Measurements from ENCODE around the gene RPTOR. TPM values are rescaled to one million over a fixed set of nuclear protein-coding genes. Genes with fewer than 3 reads are reported as not detected.

The RPTOR gene
- total RNA-seq, 1 experiment from 2014 or later, result 66.7 TPM

DNA sequence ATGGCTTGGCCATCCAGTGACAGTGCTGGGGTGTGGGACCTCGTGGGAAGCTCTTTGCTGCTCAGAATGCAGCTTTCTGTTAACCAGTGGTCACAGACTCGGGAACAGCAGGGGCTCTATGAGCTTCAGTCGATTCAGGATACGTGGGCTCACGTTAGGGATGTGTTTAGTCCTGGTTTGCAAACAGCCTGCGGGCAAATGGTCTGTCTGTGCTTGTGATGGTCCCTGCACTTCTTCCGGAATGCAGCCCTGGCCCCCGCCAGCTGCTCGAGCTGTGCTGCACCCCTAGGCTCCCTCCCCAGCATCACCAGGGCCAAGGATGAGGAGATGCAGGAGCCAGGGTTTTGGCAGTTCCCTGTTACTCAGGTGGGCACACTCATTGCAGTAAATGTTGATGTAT, 274.2 kb downstream of the RPTOR start:
- Mint-ChIP-seq H3K27me3 (ENCODE audit: insufficient read depth, unreplicated experiment) (no peaks in the 10 kb centered on the region), H3K9me3 (ENCODE audit: unreplicated experiment) (no peaks in the 10 kb centered on the region), H3K4me1 (ENCODE audit: low read depth, unreplicated experiment) (peaks cover 46% of the 10 kb centered on the region), H3K4me3 (ENCODE audit: unreplicated experiment) (no peak overlapping the region), H3K27ac (ENCODE audit: unreplicated experiment) (peak overlapping the region; percentile 90), H3K36me3 (ENCODE audit: insufficient read depth, unreplicated experiment) (peaks cover 51% of the 10 kb centered on the region)
- H3K4me1 ChIP-seq, result peaks cover 30% of the 10 kb centered on the region
- peak in 1 of 2 experiments; percentile 14 for DNase-seq
- POLR2A ChIA-PET, result no interaction called here
- no peaks in the 10 kb centered on the region for H3K9me3 ChIP-seq
- no peaks in the 10 kb centered on the region for H3K27me3 ChIP-seq (replicated peaks; ENCODE audit: control insufficient read depth, insufficient read depth, low read length)
- no peak for TF ChIP-seq CTCF (IDR thresholded peaks at IDR 0.05; ENCODE audit: insufficient read depth in 1 of 2, low read depth in 1 of 2, low read length in 1 of 2, severe bottlenecking in 1 of 2, unreplicated experiment in 1 of 2)
- 0 out of 2 replicates have a peak, but pooled peaks cover 1% of the 10 kb centered on the region for H3K36me3 ChIP-seq (ENCODE audit: control insufficient read depth, insufficient read depth, low read length)
- CTCF ChIA-PET, result no interaction called here
- H3K4me3 ChIP-seq (ENCODE audit: low read depth, low read length), result no peak overlapping the region
- intact Hi-C loops (cut with micrococcal nuclease; ENCODE audit: unreplicated experiment), result no loop called here
- BruUV-seq (replicated peaks), result no TSS peak

DNA sequence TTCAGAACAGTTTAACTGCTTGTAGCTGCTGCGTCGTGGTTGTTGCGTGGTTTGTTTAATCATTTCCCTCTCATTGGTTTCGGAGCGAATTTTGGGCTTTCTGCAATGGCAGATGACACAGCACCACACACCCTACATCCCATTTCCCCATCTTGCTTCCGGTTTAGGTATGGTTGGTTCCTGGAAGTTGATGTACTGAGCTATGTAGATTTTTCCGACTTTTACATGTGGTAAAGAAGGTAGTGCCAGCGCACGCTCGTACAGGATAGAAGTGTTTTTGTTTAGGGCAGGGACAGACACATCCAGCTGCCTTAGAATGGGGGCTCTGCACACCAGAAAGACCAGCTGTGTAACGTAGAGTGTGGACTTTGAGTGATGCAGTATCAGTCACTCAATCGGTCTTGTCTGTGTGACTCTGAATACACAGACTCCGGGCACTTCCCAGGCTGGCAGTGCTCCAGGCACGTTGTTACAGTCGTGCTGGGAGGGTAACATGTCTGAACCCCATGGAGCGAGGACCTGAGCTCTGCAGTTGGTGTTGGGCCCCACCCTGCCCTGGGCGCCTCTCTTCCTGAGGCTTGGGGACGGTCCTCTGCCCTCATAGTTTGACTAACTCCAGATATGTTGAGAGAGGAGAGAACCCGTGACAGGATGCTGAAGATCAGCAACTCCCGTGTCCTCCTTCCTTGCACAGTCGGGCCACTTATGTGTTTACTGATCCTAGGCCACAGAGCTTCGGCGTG, 275.0 kb downstream of the RPTOR start:
- H3K27me3 ChIP-seq (replicated peaks; ENCODE audit: control insufficient read depth, insufficient read depth, low read length), result no peaks in the 10 kb centered on the region
- peaks cover 31% of the 10 kb centered on the region for H3K4me1 ChIP-seq
- Mint-ChIP-seq H3K4me3 (ENCODE audit: unreplicated experiment) (peak overlapping the region; percentile 14), H3K4me1 (ENCODE audit: low read depth, unreplicated experiment) (peaks cover 46% of the 10 kb centered on the region), H3K36me3 (ENCODE audit: insufficient read depth, unreplicated experiment) (peaks cover 53% of the 10 kb centered on the region), H3K27me3 (ENCODE audit: insufficient read depth, unreplicated experiment) (no peaks in the 10 kb centered on the region), H3K9me3 (ENCODE audit: unreplicated experiment) (no peaks in the 10 kb centered on the region), H3K27ac (ENCODE audit: unreplicated experiment) (peak overlapping the region; percentile 90)
- ChIA-PET POLR2A (interaction anchor here (1.0 to 1.2 kb wide), 2 partner anchors 13 to 28 kb away, joined by 3 to 4 read pairs; no protein-coding TSS in a partner anchor), CTCF (no interaction called here)
- intact Hi-C loops (cut with micrococcal nuclease; ENCODE audit: unreplicated experiment), result loop anchor here (1.0 to 2.0 kb wide), 2 partner anchors 14 to 29 kb away; no protein-coding TSS in a partner anchor
- no peak overlapping the region for H3K4me3 ChIP-seq (ENCODE audit: low read depth, low read length)
- TF ChIP-seq CTCF (IDR thresholded peaks at IDR 0.05; ENCODE audit: insufficient read depth in 1 of 2, low read depth in 1 of 2, low read length in 1 of 2, severe bottlenecking in 1 of 2, unreplicated experiment in 1 of 2), result no peak
- H3K9me3 ChIP-seq, result no peaks in the 10 kb centered on the region
- peak in 1 of 2 experiments; percentile 25 for DNase-seq
- BruUV-seq (replicated peaks), result TSS peak; percentile 89
- peaks cover 3% of the 10 kb centered on the region; the same call in 1 of the 2 replicates for H3K36me3 ChIP-seq (ENCODE audit: control insufficient read depth, insufficient read depth, low read length)

GRCh38 chr17:80820331-80820730, 275.7 kb downstream of the RPTOR start:
- peak; percentile 74 to 80 for DNase-seq
- H3K27ac Mint-ChIP-seq (ENCODE audit: unreplicated experiment), result peak overlapping the region; percentile 90
- H3K27me3 ChIP-seq (replicated peaks; ENCODE audit: control insufficient read depth, insufficient read depth, low read length), result no peaks in the 10 kb centered on the region
- ChIA-PET POLR2A (interaction anchor here (1.0 to 1.2 kb wide), 2 partner anchors 13 to 28 kb away, joined by 3 to 4 read pairs; no protein-coding TSS in a partner anchor), CTCF (no interaction called here)
- no peaks in the 10 kb centered on the region for H3K9me3 ChIP-seq
- no peaks in the 10 kb centered on the region for H3K27me3 Mint-ChIP-seq (ENCODE audit: insufficient read depth, unreplicated experiment)
- intact Hi-C loops (cut with micrococcal nuclease; ENCODE audit: unreplicated experiment), result loop anchor here (1.0 to 2.0 kb wide), 2 partner anchors 13 to 30 kb away; no protein-coding TSS in a partner anchor
- H3K4me3 ChIP-seq (ENCODE audit: low read depth, low read length), result no peak overlapping the region
- no peak for TF ChIP-seq CTCF (IDR thresholded peaks at IDR 0.05; ENCODE audit: insufficient read depth in 1 of 2, low read depth in 1 of 2, low read length in 1 of 2, severe bottlenecking in 1 of 2, unreplicated experiment in 1 of 2)
- BruUV-seq (replicated peaks), result no TSS peak
- H3K4me1 Mint-ChIP-seq (ENCODE audit: low read depth, unreplicated experiment), result peaks cover 46% of the 10 kb centered on the region
- H3K36me3 ChIP-seq (ENCODE audit: control insufficient read depth, insufficient read depth, low read length), result peaks cover 4% of the 10 kb centered on the region
- no peaks in the 10 kb centered on the region for H3K9me3 Mint-ChIP-seq (ENCODE audit: unreplicated experiment)
- H3K4me1 ChIP-seq, result peaks cover 31% of the 10 kb centered on the region
- peak overlapping the region; percentile 14 for H3K4me3 Mint-ChIP-seq (ENCODE audit: unreplicated experiment)
- H3K36me3 Mint-ChIP-seq (ENCODE audit: insufficient read depth, unreplicated experiment), result peaks cover 49% of the 10 kb centered on the region
